ENCODE data around the gene MRPS27. TPM values are rescaled to one million over a fixed set of nuclear protein-coding genes. Genes with fewer than 3 reads are reported as not detected.

The MRPS27 gene
- total and polyA plus RNA-seq, 8 donors = 9.4 to 28.0 (median 20.6) TPM

DNA sequence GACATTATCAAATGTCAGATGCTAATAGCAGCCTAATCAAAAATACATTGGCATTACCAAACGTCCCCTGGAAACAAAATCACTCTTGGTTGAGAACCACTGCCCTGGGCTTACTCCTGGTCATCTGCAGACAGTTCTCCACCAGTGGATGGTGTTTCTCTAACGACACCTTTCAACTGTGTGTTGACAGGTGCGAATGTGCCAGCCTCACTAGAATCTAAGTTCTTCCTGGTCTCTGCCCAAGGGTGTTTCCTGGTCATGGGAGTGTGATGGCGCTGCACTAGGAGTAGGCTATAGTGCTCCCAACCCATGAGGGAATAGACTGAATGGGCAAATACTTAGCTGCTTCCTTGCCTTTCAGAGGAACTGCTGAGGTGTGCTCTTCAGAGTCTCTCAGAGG lies 105.9 kb downstream of the MRPS27 start:
- Histone ChIP-seq H3K36me3 (peaks cover 0 to 9% (median 7%) of the 10 kb centered on the region in 3 donors), H3K4me3 (no peak overlapping the region)

DNA sequence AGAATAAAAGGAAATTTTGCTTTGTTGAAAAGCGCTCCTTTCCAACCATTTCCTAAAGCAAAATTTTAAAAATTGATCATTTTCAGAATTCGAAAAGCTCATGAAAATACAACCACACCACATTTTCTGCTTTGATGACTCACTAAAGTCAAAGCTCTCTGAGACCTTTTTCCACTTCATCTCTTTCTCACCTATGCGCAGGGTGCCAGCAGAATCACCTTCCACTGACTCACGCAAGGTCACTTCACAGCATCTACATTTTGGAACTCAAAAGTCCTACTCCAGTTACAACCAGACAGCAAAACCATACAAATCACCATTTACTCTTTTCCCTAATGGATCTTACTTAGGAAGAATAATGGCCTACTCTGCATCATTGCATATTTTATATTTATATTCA lies 106.6 kb downstream of the MRPS27 start:
- TF ChIP-seq, protein P1, sequence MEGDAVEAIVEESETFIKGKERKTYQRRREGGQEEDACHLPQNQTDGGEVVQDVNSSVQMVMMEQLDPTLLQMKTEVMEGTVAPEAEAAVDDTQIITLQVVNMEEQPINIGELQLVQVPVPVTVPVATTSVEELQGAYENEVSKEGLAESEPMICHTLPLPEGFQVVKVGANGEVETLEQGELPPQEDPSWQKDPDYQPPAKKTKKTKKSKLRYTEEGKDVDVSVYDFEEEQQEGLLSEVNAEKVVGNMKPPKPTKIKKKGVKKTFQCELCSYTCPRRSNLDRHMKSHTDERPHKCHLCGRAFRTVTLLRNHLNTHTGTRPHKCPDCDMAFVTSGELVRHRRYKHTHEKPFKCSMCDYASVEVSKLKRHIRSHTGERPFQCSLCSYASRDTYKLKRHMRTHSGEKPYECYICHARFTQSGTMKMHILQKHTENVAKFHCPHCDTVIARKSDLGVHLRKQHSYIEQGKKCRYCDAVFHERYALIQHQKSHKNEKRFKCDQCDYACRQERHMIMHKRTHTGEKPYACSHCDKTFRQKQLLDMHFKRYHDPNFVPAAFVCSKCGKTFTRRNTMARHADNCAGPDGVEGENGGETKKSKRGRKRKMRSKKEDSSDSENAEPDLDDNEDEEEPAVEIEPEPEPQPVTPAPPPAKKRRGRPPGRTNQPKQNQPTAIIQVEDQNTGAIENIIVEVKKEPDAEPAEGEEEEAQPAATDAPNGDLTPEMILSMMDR (IDR thresholded peaks at IDR 0.05) = no peak
- Histone ChIP-seq H3K4me3 (no peak overlapping the region), H3K36me3 (peaks cover 0 to 7% (median 2%) of the 10 kb centered on the region in 3 donors), H3K9me3 (no peaks in the 10 kb centered on the region), H3K27me3 (no peaks in the 10 kb centered on the region), H3K27ac (no peak overlapping the region), H3K4me1 (peaks cover 0 to 12% (median 7%) of the 10 kb centered on the region in 3 donors)
- ATAC-seq = no peak
- WGBS, 2 donors = 95 to 97% methylated on average over 4 of the region's 4 CpGs
- no peak for FAIRE-seq
- intact Hi-C loops (cut with DNase I) = no loop called here
- DNase-seq = no peak

More for the DNA sequence above, 105.9 kb downstream of the MRPS27 start:
- H3K27ac ChIP-seq = no peak overlapping the region
- FAIRE-seq = no peak
- H3K27me3 ChIP-seq = no peaks in the 10 kb centered on the region
- no peak for ATAC-seq
- intact Hi-C loops (cut with DNase I) = no loop called here
- peaks cover 0 to 12% (median 7%) of the 10 kb centered on the region in 3 donors for H3K4me1 ChIP-seq
- no peak for DNase-seq
- TF ChIP-seq, protein P1 (IDR thresholded peaks at IDR 0.05) = no peak
- no peaks in the 10 kb centered on the region for H3K9me3 ChIP-seq
- 82 to 83% methylated on average over 4 of the region's 4 CpGs for WGBS, 2 donors

DNA sequence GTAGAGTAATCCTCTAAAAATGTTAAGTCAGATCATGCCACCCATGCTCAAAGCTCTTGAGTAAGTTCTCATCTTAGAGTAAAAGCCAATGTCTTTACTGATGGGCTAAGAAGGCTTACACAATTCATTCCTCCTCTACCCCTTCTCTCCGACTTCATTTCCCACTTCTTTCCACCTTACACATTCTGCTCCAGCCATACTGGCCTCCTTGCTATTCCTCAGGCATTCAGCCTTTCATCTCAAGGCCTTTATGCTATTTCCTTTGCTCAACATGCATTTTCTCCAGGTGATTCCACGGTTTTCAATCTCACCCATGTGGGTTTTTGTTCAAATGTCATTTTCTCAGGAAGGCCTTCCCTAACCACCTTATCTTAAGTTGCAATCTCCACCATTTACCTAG lies 107.9 kb downstream of the MRPS27 start:
- no peak overlapping the region for H3K27ac ChIP-seq
- no peak overlapping the region for H3K4me3 ChIP-seq
- 87 to 90% methylated on average over 2 of the region's 2 CpGs for WGBS, 2 donors
- TF ChIP-seq, protein P1 (IDR thresholded peaks at IDR 0.05) = no peak
- no peak for DNase-seq
- FAIRE-seq = no peak
- peaks cover 0 to 17% (median 7%) of the 10 kb centered on the region in 3 donors for H3K4me1 ChIP-seq
- H3K9me3 ChIP-seq = no peaks in the 10 kb centered on the region
- intact Hi-C loops (cut with DNase I) = no loop called here
- ATAC-seq = no peak
- no peaks in the 10 kb centered on the region for H3K27me3 ChIP-seq
- H3K36me3 ChIP-seq = no peaks in the 10 kb centered on the region

DNA sequence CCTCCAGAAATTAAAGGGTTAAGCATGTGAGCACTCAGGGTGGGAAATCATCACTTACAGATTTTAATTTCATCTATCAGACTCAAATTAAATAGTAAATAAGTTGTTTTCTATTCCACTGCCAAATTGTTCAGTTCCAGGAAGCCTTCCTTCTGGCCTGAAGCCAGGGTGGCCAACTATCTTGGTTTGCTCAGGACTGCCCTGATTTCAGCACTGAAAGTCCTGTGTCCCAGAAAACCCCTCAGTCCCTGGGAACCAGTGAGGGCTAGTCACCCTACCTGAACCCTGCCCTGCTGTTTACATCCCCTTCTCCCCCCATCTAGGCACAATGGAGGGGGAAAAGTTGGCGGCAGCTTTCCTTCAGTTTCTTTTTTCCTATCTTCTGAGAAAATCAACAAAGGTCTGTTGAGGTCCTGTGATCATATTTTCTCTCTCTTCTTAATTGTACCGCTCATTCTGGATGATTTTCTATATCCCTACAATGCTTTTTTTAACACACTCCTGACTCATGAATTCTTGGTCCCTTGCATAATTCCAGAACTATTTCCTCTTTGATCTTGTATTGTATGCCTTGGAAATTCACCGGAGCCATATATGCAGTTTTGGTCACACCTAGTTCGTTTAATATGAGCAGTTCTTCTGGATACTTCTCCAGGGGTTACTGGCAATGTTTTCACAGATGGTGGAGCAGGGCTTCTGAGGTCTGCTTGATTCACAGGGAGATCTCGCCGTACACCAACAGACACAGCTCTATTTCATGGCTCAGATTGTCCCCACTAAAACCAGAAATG lies 109.0 kb downstream of the MRPS27 start:
- Histone ChIP-seq H3K27me3 (no peaks in the 10 kb centered on the region), H3K27ac (peak overlapping the region in 2 of 4 donors; percentile 46 to 55), H3K36me3 (no peaks in the 10 kb centered on the region), H3K4me1 (peaks cover 0 to 19% (median 7%) of the 10 kb centered on the region in 3 donors), H3K9me3 (no peaks in the 10 kb centered on the region), H3K4me3 (no peak overlapping the region)
- intact Hi-C loops (cut with DNase I) = no loop called here
- DNase-seq (peak; percentile 42 to 73 (median 54)), ATAC-seq (peak; percentile 53 to 81 (median 78)), FAIRE-seq (no peak)
- TF ChIP-seq, protein P1 (IDR thresholded peaks at IDR 0.05) = no peak
- WGBS, 2 donors = 67 to 74% methylated on average over 6 of the region's 6 CpGs
